Measurements from ENCODE around the gene MEIS3. TPM values are rescaled to one million over a fixed set of nuclear protein-coding genes. Genes with fewer than 3 reads are reported as not detected.

Gene MEIS3
- total and polyA plus RNA-seq, 2 donors from 2014 or later: 3.8 to 7.6 TPM

DNA sequence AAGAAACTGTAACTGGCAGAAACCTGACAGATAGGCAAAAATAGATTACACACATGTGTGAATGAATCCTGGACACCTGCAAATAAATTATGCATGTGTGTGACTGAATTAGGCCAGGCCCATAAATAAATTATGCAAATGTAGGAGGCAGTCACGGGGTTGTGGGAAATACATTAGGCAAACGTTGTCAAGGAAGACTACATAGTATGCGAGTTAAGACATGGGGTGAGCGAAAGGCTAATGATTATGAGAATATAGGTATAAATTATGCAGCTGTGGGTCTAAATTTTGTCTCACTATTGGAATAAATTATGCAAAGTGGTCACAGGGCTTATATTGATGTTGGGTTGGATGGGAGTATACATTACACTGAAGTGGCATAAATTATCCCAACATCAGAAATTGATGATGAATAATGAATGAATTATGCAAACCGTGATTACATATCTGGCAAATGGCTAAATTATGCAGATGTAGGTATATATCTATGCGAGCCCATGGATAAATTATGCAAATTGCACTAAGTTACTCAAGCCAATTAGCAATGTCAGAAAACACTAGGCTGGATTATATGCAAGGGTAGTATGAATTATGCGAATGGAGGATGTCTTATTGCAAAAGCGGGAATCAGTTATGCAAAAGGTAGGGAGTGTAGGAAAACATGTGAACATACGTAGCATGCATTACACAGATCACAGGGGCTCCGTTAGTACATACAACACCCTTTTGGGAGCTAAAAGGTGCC, 45.5 kb upstream of the MEIS3 start:
- H3K9me3 ChIP-seq (ENCODE audit: control insufficient read depth in 2 of 3, insufficient read depth in 1 of 3, low read length in 3 of 3): no peaks in the 10 kb centered on the region
- no peaks in the 10 kb centered on the region for H3K36me3 ChIP-seq (ENCODE audit: control insufficient read depth in 2 of 3, insufficient read depth in 3 of 3, low read length in 3 of 3)
- H3K4me1 ChIP-seq (ENCODE audit: control insufficient read depth in 2 of 3, insufficient read depth in 2 of 3, low read depth in 1 of 3, low read length in 3 of 3): no peaks in the 10 kb centered on the region
- intact Hi-C loops (cut with DNase I): no loop called here
- H3K27ac ChIP-seq (ENCODE audit: low read depth in 2 of 2, low read length in 2 of 2): no peak overlapping the region
- no peak overlapping the region for H3K9ac ChIP-seq (ENCODE audit: low read length in 3 of 3)
- DNase-seq: no peak
- TF ChIP-seq, protein P1, sequence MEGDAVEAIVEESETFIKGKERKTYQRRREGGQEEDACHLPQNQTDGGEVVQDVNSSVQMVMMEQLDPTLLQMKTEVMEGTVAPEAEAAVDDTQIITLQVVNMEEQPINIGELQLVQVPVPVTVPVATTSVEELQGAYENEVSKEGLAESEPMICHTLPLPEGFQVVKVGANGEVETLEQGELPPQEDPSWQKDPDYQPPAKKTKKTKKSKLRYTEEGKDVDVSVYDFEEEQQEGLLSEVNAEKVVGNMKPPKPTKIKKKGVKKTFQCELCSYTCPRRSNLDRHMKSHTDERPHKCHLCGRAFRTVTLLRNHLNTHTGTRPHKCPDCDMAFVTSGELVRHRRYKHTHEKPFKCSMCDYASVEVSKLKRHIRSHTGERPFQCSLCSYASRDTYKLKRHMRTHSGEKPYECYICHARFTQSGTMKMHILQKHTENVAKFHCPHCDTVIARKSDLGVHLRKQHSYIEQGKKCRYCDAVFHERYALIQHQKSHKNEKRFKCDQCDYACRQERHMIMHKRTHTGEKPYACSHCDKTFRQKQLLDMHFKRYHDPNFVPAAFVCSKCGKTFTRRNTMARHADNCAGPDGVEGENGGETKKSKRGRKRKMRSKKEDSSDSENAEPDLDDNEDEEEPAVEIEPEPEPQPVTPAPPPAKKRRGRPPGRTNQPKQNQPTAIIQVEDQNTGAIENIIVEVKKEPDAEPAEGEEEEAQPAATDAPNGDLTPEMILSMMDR (IDR thresholded peaks at IDR 0.05; ENCODE audit: borderline replicate concordance, extremely low read depth, insufficient read depth): no peak
- H3K4me3 ChIP-seq (ENCODE audit: low read length in 3 of 3): no peak overlapping the region
- peaks cover 6% of the 10 kb centered on the region for H3K27me3 ChIP-seq (ENCODE audit: control insufficient read depth, insufficient read depth, low read length)
- FAIRE-seq: no peak

DNA sequence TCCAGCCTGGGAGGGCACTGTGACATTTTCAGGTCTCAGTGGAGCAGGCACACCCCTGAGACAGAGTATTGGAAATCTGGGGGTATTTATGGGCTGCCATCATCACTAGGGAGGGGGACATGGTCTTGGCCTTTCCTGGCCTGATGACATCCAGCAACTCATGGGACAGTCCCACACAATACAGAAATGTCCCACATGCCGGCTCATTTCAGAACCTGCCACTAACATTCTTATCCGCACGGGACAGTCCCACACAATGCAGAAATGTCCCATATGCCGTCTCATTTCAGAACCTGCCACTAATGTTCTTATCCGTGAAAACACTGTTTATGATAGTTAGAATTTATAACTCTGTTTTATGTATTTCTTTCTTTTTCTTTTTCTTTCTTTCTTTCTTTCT, 42.5 kb upstream of the MEIS3 start:
- Histone ChIP-seq H3K4me3 (ENCODE audit: low read length in 3 of 3) (no peak overlapping the region), H3K36me3 (ENCODE audit: control insufficient read depth in 2 of 3, insufficient read depth in 3 of 3, low read length in 3 of 3) (no peaks in the 10 kb centered on the region), H3K27ac (ENCODE audit: low read depth in 2 of 2, low read length in 2 of 2) (no peak overlapping the region), H3K9me3 (ENCODE audit: control insufficient read depth in 2 of 3, insufficient read depth in 1 of 3, low read length in 3 of 3) (no peaks in the 10 kb centered on the region), H3K4me1 (ENCODE audit: control insufficient read depth in 2 of 3, insufficient read depth in 2 of 3, low read depth in 1 of 3, low read length in 3 of 3) (no peaks in the 10 kb centered on the region), H3K27me3 (ENCODE audit: control insufficient read depth, insufficient read depth, low read length) (peaks cover 28% of the 10 kb centered on the region), H3K9ac (ENCODE audit: low read length in 3 of 3) (no peak overlapping the region)
- DNase-seq (no peak), FAIRE-seq (no peak)
- TF ChIP-seq, protein P1 (IDR thresholded peaks at IDR 0.05; ENCODE audit: borderline replicate concordance, extremely low read depth, insufficient read depth): no peak
- intact Hi-C loops (cut with DNase I): no loop called here

DNA sequence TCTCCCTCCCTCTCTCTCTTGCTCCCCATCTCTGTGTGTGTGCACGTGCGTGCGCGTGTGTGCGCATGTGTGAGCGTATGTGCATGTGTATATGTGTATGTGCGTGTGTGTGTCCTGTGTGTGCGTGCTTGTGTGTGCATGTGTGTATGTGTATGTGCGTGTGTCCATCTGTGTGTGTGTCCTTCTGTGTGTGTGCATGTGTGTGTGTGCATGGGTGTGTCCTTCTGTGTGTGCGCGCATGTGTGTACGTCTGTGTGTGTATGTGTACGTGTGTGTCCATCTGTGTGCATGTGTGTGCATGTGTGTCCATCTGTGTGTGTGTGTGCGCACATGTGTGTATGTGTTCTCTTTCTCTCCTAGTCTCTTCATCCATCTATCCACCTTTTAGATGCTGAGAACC, 40.1 kb upstream of the MEIS3 start:
- Histone ChIP-seq H3K27me3 (ENCODE audit: control insufficient read depth, insufficient read depth, low read length) (peaks cover 40% of the 10 kb centered on the region), H3K9me3 (ENCODE audit: control insufficient read depth in 2 of 3, insufficient read depth in 1 of 3, low read length in 3 of 3) (peaks cover 5 to 10% (median 6%) of the 10 kb centered on the region in 3 donors), H3K9ac (ENCODE audit: low read length in 3 of 3) (no peak overlapping the region), H3K4me3 (ENCODE audit: low read length in 3 of 3) (no peak overlapping the region), H3K27ac (ENCODE audit: low read depth in 2 of 2, low read length in 2 of 2) (no peak overlapping the region), H3K36me3 (ENCODE audit: control insufficient read depth in 2 of 3, insufficient read depth in 3 of 3, low read length in 3 of 3) (no peaks in the 10 kb centered on the region), H3K4me1 (ENCODE audit: control insufficient read depth in 2 of 3, insufficient read depth in 2 of 3, low read depth in 1 of 3, low read length in 3 of 3) (no peaks in the 10 kb centered on the region)
- intact Hi-C loops (cut with DNase I): no loop called here
- TF ChIP-seq, protein P1 (IDR thresholded peaks at IDR 0.05; ENCODE audit: borderline replicate concordance, extremely low read depth, insufficient read depth): no peak
- FAIRE-seq: no peak
- no peak for DNase-seq
